ENCODE measurements around the gene DDX4.

GRCh38 chr5:55742778-55743177 lies 4.9 kb downstream of the DDX4 start:
- no peak for TF ChIP-seq CTCF (IDR thresholded peaks at IDR 0.05)
- TF ChIP-seq POLR2A (IDR thresholded peaks at IDR 0.05): no peak

Data from thyroid gland (tissue), 4 donors.